GM18519 (cell line): ENCODE data around the gene YIPF4.
"Not testable (repeated sequence)": the region's sequence is repeated elsewhere in the genome, so short reads cannot be mapped to it uniquely, and the experiment has no call there.

Experiments
- ATAC-seq: cut with Tn5 transposase; IDR thresholded peaks from one replicate; pipeline ENCODE4 v1.9.1; 2021; ENCODE audit warnings: mild to moderate bottlenecking, moderate library complexity; ENCODE audit not compliant: unreplicated experiment, low FRiP score

YIPF4 gene

GRCh38 chr2:32277674-32278477 is at the start of gene YIPF4:
Gene YIPF4 (plus strand): TSS chr2:32277904. CDS start chr2:32278156, 252 bp downstream.
- ATAC-seq, result peak; percentile 98

GRCh38 chr2:32228181-32228580 is 49.5 kb upstream of the YIPF4 start:
- ATAC-seq, result no peak

GRCh38 chr2:32229635-32230034 is 48.1 kb upstream of the YIPF4 start:
- ATAC-seq, result no peak

GRCh38 chr2:32231959-32232358 is 45.7 kb upstream of the YIPF4 start:
- no peak for ATAC-seq

GRCh38 chr2:32235315-32235714 is 42.4 kb upstream of the YIPF4 start:
- ATAC-seq, result no peak

GRCh38 chr2:32237488-32237887 is 40.2 kb upstream of the YIPF4 start:
- no peak for ATAC-seq

GRCh38 chr2:32237996-32238395 is 39.7 kb upstream of the YIPF4 start:
- ATAC-seq, result no peak

- ATAC-seq, result no peak
These were observed 35.4 kb upstream of the YIPF4 start for GRCh38 chr2:32242331-32242730.

- ATAC-seq, result no peak
These were observed 30.8 kb upstream of the YIPF4 start for GRCh38 chr2:32246911-32247310.

- no peak for ATAC-seq
These were observed 29.4 kb upstream of the YIPF4 start for GRCh38 chr2:32248299-32248698.

- ATAC-seq, result no peak
These were observed 27.9 kb upstream of the YIPF4 start for GRCh38 chr2:32249731-32250236.

GRCh38 chr2:32250290-32250689 is 27.4 kb upstream of the YIPF4 start:
- no peak for ATAC-seq

- ATAC-seq, result no peak
These were observed 19.5 kb upstream of the YIPF4 start for GRCh38 chr2:32258242-32258641.

GRCh38 chr2:32260376-32260775 is 17.3 kb upstream of the YIPF4 start:
- no peak for ATAC-seq

- no peak for ATAC-seq
These were observed 15.6 kb upstream of the YIPF4 start for GRCh38 chr2:32262105-32262504.

GRCh38 chr2:32264422-32265105 is 13.1 kb upstream of the YIPF4 start, which contains the start of gene NLRC4:
Gene NLRC4 (minus strand): TSS chr2:32264886. CDS start chr2:32256775, 8,111 bp downstream.
- ATAC-seq, result peak; percentile 85

GRCh38 chr2:32271063-32271462 is 6.6 kb upstream of the YIPF4 start:
- ATAC-seq, result no peak

GRCh38 chr2:32272279-32272678 is 5.4 kb upstream of the YIPF4 start:
- ATAC-seq, result no peak

- ATAC-seq, result no peak
These were observed 3.4 kb upstream of the YIPF4 start for GRCh38 chr2:32274289-32274688.

GRCh38 chr2:32275790-32276189 is 1.9 kb upstream of the YIPF4 start:
- ATAC-seq, result not testable (repeated sequence)

- ATAC-seq, result no peak
These were observed 386 bp upstream of the YIPF4 start for GRCh38 chr2:32277363-32277673.

- ATAC-seq, result no peak
These were observed 762 bp downstream of the YIPF4 start for GRCh38 chr2:32278478-32278853.
